GM23338 (cell line): ENCODE measurements around the gene HERPUD1. TPM values are rescaled to one million over a fixed set of nuclear protein-coding genes. Genes with fewer than 3 reads are reported as not detected.

Experiments
- ATAC-seq: fragments of 200-7000 bp; cut with Tn5 transposase; 3 replicates; pipeline ENCODE4 v1.9.1; 2020
- DNase-seq: peaks from one replicate; pipeline ENCODE4 v3.0.0-alpha.2; 2015; ENCODE audit warnings: low spot score
- H2AFZ ChIP-seq: fragments of 200-600 bp; sonication (generic); 2 replicates; pipeline ENCODE4 v1.8.0; 2016; ENCODE audit warnings: antibody characterized with exemption, mild to moderate bottlenecking, moderate library complexity
- H3F3A ChIP-seq: fragments of 200-600 bp; sonication (generic); replicated peaks from 2 replicates; pipeline ENCODE4 v1.8.0; 2017; ENCODE audit warnings: antibody characterized with exemption, mixed run types, low read depth
- H3K27ac ChIP-seq: fragments of 200-600 bp; sonication (generic); 2 replicates; pipeline ENCODE4 v1.6.1; 2016; ENCODE audit warnings: low read depth
- H3K27me3 ChIP-seq: fragments of 200-600 bp; sonication (generic); 2 replicates; pipeline ENCODE4 v1.8.0; 2016; ENCODE audit warnings: mild to moderate bottlenecking, mixed run types, moderate library complexity; ENCODE audit not compliant: insufficient read depth
- H3K36me3 ChIP-seq: fragments of 200-600 bp; sonication (generic); 2 replicates; pipeline ENCODE4 v1.8.0; 2016; ENCODE audit warnings: mild to moderate bottlenecking; ENCODE audit not compliant: insufficient read depth
- H3K4me1 ChIP-seq: fragments of 200-600 bp; sonication (generic); 2 replicates; pipeline ENCODE4 v1.8.0; 2016; ENCODE audit warnings: mild to moderate bottlenecking, moderate library complexity; ENCODE audit not compliant: insufficient read depth
- H3K4me2 ChIP-seq: fragments of 200-600 bp; sonication (generic); 2 replicates; pipeline ENCODE4 v1.7.1; 2017; ENCODE audit warnings: mixed run types
- H3K4me3 ChIP-seq: fragments of 200-600 bp; sonication (generic); 2 replicates; pipeline ENCODE4 v1.6.1; 2016; ENCODE audit warnings: mixed run types
- H3K79me2 ChIP-seq: fragments of 200-600 bp; sonication (generic); replicated peaks from 2 replicates; pipeline ENCODE4 v1.8.0; 2017; ENCODE audit warnings: mild to moderate bottlenecking; ENCODE audit not compliant: insufficient read depth
- H3K9me2 ChIP-seq: fragments of 200-600 bp; sonication (generic); 2 replicates; pipeline ENCODE4 v1.8.0; 2017; ENCODE audit not compliant: insufficient read depth
- H4K20me1 ChIP-seq: fragments of 200-600 bp; sonication (generic); replicated peaks from 2 replicates; pipeline ENCODE4 v1.8.0; 2017; ENCODE audit warnings: mild to moderate bottlenecking; ENCODE audit not compliant: insufficient read depth
- H3K27ac Mint-ChIP-seq: 2 replicates; pipeline ENCODE4 v1.8.0; 2020; ENCODE audit warnings: inconsistent platforms, mild to moderate bottlenecking, moderate library complexity, mixed read lengths
- H3K27me3 Mint-ChIP-seq: 3 replicates; pipeline ENCODE4 v1.8.0; 2022; ENCODE audit warnings: low read depth, mild to moderate bottlenecking, moderate library complexity, mixed read lengths, inconsistent platforms; ENCODE audit not compliant: insufficient read depth, poor library complexity
- H3K36me3 Mint-ChIP-seq: 3 replicates; pipeline ENCODE4 v1.8.0; 2021; ENCODE audit warnings: low read depth, mild to moderate bottlenecking, inconsistent platforms, moderate library complexity, mixed read lengths
- H3K4me1 Mint-ChIP-seq: 3 replicates; pipeline ENCODE4 v1.8.0; 2020; ENCODE audit warnings: mild to moderate bottlenecking, inconsistent platforms, mixed read lengths
- H3K4me3 Mint-ChIP-seq: 3 replicates; pipeline ENCODE4 v1.8.0; 2021; ENCODE audit warnings: moderate library complexity, mild to moderate bottlenecking, inconsistent platforms, mixed read lengths
- H3K9me3 Mint-ChIP-seq: 3 replicates; pipeline ENCODE4 v1.8.0; 2020; ENCODE audit warnings: moderate library complexity, mild to moderate bottlenecking, inconsistent platforms, mixed read lengths
- CREB1 ChIP-seq: fragments of 250-450 bp; sonication (Bioruptor Pico); IDR thresholded peaks from 2 replicates; pipeline ENCODE4 v1.5.0; 2020; ENCODE audit warnings: low read depth, mild to moderate bottlenecking, moderate library complexity
- CTCF ChIP-seq, 2 experiments: fragments of 200-600 bp in 1 of 2; sonication (generic) in 1 of 2; conservative IDR thresholded peaks; 2 replicates each; pipeline versions ENCODE4 v1.5.1 to v1.6.1; 2016 to 2017; ENCODE audit warnings: antibody characterized with exemption in 2 of 2, low read depth in 2 of 2, mild to moderate bottlenecking in 2 of 2, moderate library complexity in 1 of 2
- EZH2phosphoT487 ChIP-seq: fragments of 200-600 bp; sonication (generic); IDR thresholded peaks from one replicate; pipeline ENCODE4 v1.8.1; 2018; ENCODE audit warnings: antibody characterized with exemption; ENCODE audit not compliant: unreplicated experiment
- JUNB ChIP-seq: IDR thresholded peaks from one replicate; pipeline ENCODE4 v1.6.1; 2016; ENCODE audit warnings: antibody characterized with exemption; ENCODE audit not compliant: unreplicated experiment
- NANOG ChIP-seq: IDR thresholded peaks from 2 replicates; pipeline ENCODE4 v1.6.1; 2016; ENCODE audit warnings: antibody characterized with exemption, borderline replicate concordance
- POLR2AphosphoS5 ChIP-seq: IDR thresholded peaks from 2 replicates; pipeline ENCODE4 v1.6.1; 2016; ENCODE audit warnings: antibody characterized with exemption, low read depth
- REST ChIP-seq: IDR thresholded peaks from one replicate; pipeline ENCODE4 v1.6.1; 2018; ENCODE audit warnings: antibody characterized with exemption; ENCODE audit not compliant: unreplicated experiment
- STAT1 ChIP-seq: IDR thresholded peaks from one replicate; pipeline ENCODE4 v1.6.1; 2016; ENCODE audit warnings: antibody characterized with exemption; ENCODE audit not compliant: unreplicated experiment
- ZNF114 ChIP-seq: fragments of 250-450 bp; sonication (Bioruptor Pico); IDR thresholded peaks from 2 replicates; pipeline ENCODE4 v1.5.0; 2020; ENCODE audit warnings: mild to moderate bottlenecking, moderate library complexity
- ZNF331 ChIP-seq: fragments of 250-450 bp; sonication (Bioruptor Pico); IDR thresholded peaks from 2 replicates; pipeline ENCODE4 v1.5.0; 2020; ENCODE audit warnings: low read depth, mild to moderate bottlenecking, moderate library complexity
- microRNA-seq: library from miRNA; unstranded; fragments of <30 nt; microRNA quantifications from one replicate; pipeline ENCODE4, GENCODE V29; 2017
- polyA plus RNA-seq: library from polyadenylated mRNA; unstranded; fragments of >200 nt; fragmentation: Nextera tagmentation; extraction: Ambion mirVana; gene quantifications from 2 replicates; pipeline ENCODE4 v1.2.1, GENCODE V29; 2016
- total RNA-seq: library from RNA; depleted of rRNA; stranded (reverse); fragments of >200 nt; shearing (Covaris generic); gene quantifications from 2 replicates; pipeline ENCODE4 v1.2.3, GENCODE V29; 2014; rRNA removed

Gene HERPUD1
- total and polyA plus RNA-seq, 2 experiments from 2014 or later = 41.1 to 44.1 TPM

- TF ChIP-seq CTCF (conservative IDR thresholded peaks at IDR 0.05; ENCODE audit: low read depth in 2 of 2) = no peak
These were observed 61.3 kb downstream of the HERPUD1 start (continued) for GRCh38 chr16:56993204-56993603.

- H3K27ac ChIP-seq = no peak overlapping the region
- 0 out of 2 replicates have a peak overlapping the region, but pooled peaks have one; percentile 59 for H2AFZ ChIP-seq
- H4K20me1 ChIP-seq = no peaks in the 10 kb centered on the region
- no peak overlapping the region for H3K27ac Mint-ChIP-seq
- H3K4me3 ChIP-seq = no peak overlapping the region
- peaks cover 23% of the 10 kb centered on the region for H3K27me3 Mint-ChIP-seq
- no peak overlapping the region for H3K4me3 Mint-ChIP-seq
- no peaks in the 10 kb centered on the region for H3K9me3 Mint-ChIP-seq
- no peak overlapping the region for H3K4me2 ChIP-seq
- H3K36me3 Mint-ChIP-seq = no peaks in the 10 kb centered on the region; the same call in 2 of the 3 replicates
- peaks cover 13% of the 10 kb centered on the region for H3K4me1 Mint-ChIP-seq
- peaks cover 22% of the 10 kb centered on the region for H3K27me3 ChIP-seq
- H3K79me2 ChIP-seq = no peaks in the 10 kb centered on the region
- no peaks in the 10 kb centered on the region for H3K36me3 ChIP-seq
- no peaks in the 10 kb centered on the region for H3F3A ChIP-seq
- peaks cover 10% of the 10 kb centered on the region for H3K4me1 ChIP-seq
- no peak for DNase-seq
- TF ChIP-seq REST (no peak), JUNB (no peak), STAT1 (no peak), POLR2AphosphoS5 (no peak), ZNF331 (CRISPR knock-in tag) (no peak), CTCF (conservative IDR thresholded peaks at IDR 0.05; ENCODE audit: low read depth in 2 of 2) (no peak), ZNF114 (CRISPR knock-in tag) (no peak), NANOG (no peak), CREB1 (CRISPR knock-in tag) (no peak), EZH2phosphoT487 (no peak)
- H3K9me2 ChIP-seq = no peaks in the 10 kb centered on the region
- ATAC-seq = no peak
These were observed 62.4 kb downstream of the HERPUD1 start for GRCh38 chr16:56994311-56994710.

Small RNA genes within 50 kb of the gene (microRNA-seq; reads per million reads assigned to microRNA genes)
- gene MIR6863 = not detected

Other genes starting within 250 kb of the HERPUD1 start
- gene MT1X, start 249.7 kb upstream of the HERPUD1 start, total RNA-seq = 187 and 293 TPM in 2 replicates
- 942 and 1,099 TPM in 2 replicates for gene MT1X, start 249.7 kb upstream of the HERPUD1 start, polyA plus RNA-seq
- gene NUP93, start 202.0 kb upstream of the HERPUD1 start, total RNA-seq = 166 and 187 TPM in 2 replicates
- gene NUP93, start 202.0 kb upstream of the HERPUD1 start, polyA plus RNA-seq = 139 and 144 TPM in 2 replicates
- gene SLC12A3, start 66.9 kb upstream of the HERPUD1 start, total RNA-seq = not detected in 2 replicates
- gene SLC12A3, start 66.9 kb upstream of the HERPUD1 start, polyA plus RNA-seq = not detected in 2 replicates
- gene CETP, start 29.8 kb downstream of the HERPUD1 start, total RNA-seq = not detected in 2 replicates
- gene CETP, start 29.8 kb downstream of the HERPUD1 start, polyA plus RNA-seq = 0.12 TPM in 1 of 2 replicates, not detected in the other
- gene NLRC5, start 57.4 kb downstream of the HERPUD1 start, total RNA-seq = 3.9 and 8.1 TPM in 2 replicates
- gene NLRC5, start 57.4 kb downstream of the HERPUD1 start, polyA plus RNA-seq = 1.4 and 2.3 TPM in 2 replicates
- gene CPNE2, start 160.4 kb downstream of the HERPUD1 start, total RNA-seq = 11.3 and 14.2 TPM in 2 replicates
- 7.1 and 9.5 TPM in 2 replicates for gene CPNE2, start 160.4 kb downstream of the HERPUD1 start, polyA plus RNA-seq